ENCODE results near the gene NUPR1.

The NUPR1 gene

DNA sequence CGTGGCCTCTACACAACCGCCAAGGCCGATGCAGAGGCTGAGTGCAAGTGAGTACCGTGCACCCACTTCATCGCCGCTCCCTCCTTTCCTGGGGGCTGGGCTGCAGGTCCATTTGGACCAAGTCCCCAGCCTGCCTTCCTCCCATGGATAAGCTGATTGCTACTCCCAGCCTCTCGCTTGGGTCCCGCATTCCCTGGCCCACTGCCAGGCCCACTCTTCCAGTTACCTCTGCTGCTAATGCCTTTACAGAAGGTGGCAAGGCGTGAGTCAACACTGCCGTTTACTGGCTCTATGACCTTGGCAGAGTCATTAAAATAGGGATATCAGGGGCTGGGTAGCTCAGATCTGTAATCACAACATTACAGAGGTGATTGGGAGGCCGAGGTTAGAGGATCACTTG, 46.9 kb upstream of the NUPR1 start (continued):
- TF ChIP-seq, protein P1, sequence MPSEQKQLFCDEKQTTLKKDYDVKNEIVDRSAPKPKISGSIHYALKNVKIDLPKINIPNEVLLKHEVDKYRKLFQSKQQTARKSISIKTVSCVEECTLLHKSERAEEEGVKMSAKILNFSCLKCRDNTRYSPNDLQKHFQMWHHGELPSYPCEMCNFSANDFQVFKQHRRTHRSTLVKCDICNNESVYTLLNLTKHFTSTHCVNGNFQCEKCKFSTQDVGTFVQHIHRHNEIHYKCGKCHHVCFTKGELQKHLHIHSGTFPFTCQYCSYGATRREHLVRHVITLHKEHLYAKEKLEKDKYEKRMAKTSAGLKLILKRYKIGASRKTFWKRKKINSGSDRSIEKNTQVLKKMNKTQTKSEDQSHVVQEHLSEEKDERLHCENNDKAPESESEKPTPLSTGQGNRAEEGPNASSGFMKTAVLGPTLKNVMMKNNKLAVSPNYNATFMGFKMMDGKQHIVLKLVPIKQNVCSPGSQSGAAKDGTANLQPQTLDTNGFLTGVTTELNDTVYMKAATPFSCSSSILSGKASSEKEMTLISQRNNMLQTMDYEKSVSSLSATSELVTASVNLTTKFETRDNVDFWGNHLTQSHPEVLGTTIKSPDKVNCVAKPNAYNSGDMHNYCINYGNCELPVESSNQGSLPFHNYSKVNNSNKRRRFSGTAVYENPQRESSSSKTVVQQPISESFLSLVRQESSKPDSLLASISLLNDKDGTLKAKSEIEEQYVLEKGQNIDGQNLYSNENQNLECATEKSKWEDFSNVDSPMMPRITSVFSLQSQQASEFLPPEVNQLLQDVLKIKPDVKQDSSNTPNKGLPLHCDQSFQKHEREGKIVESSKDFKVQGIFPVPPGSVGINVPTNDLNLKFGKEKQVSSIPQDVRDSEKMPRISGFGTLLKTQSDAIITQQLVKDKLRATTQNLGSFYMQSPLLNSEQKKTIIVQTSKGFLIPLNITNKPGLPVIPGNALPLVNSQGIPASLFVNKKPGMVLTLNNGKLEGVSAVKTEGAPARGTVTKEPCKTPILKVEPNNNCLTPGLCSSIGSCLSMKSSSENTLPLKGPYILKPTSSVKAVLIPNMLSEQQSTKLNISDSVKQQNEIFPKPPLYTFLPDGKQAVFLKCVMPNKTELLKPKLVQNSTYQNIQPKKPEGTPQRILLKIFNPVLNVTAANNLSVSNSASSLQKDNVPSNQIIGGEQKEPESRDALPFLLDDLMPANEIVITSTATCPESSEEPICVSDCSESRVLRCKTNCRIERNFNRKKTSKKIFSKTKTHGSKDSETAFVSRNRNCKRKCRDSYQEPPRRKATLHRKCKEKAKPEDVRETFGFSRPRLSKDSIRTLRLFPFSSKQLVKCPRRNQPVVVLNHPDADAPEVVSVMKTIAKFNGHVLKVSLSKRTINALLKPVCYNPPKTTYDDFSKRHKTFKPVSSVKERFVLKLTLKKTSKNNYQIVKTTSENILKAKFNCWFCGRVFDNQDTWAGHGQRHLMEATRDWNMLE (tag by site-specific recombination; conservative IDR thresholded peaks at IDR 0.05; ENCODE audit: low read depth), result no peak
- no peak for TF ChIP-seq ZNF473 (tag by site-specific recombination; IDR thresholded peaks at IDR 0.05)
- TF ChIP-seq ZNF785 (tag by site-specific recombination; IDR thresholded peaks at IDR 0.05), result no peak
- no peak for TF ChIP-seq KLF7 (tag by site-specific recombination; IDR thresholded peaks at IDR 0.05; ENCODE audit: borderline replicate concordance)
- TF ChIP-seq ZNF394 (tag by site-specific recombination; IDR thresholded peaks at IDR 0.05; ENCODE audit: borderline replicate concordance), result peak; percentile 97
- TF ChIP-seq, protein P2, sequence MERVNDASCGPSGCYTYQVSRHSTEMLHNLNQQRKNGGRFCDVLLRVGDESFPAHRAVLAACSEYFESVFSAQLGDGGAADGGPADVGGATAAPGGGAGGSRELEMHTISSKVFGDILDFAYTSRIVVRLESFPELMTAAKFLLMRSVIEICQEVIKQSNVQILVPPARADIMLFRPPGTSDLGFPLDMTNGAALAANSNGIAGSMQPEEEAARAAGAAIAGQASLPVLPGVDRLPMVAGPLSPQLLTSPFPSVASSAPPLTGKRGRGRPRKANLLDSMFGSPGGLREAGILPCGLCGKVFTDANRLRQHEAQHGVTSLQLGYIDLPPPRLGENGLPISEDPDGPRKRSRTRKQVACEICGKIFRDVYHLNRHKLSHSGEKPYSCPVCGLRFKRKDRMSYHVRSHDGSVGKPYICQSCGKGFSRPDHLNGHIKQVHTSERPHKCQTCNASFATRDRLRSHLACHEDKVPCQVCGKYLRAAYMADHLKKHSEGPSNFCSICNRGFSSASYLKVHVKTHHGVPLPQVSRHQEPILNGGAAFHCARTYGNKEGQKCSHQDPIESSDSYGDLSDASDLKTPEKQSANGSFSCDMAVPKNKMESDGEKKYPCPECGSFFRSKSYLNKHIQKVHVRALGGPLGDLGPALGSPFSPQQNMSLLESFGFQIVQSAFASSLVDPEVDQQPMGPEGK (tag by site-specific recombination; IDR thresholded peaks at IDR 0.05), result no peak
- no peak for TF ChIP-seq ZNF302 (tag by site-specific recombination; IDR thresholded peaks at IDR 0.05; ENCODE audit: low read depth)
- TF ChIP-seq ZNF660 (tag by site-specific recombination; IDR thresholded peaks at IDR 0.05), result peak; percentile 76; the same call in 1 of the 2 replicates
- TF ChIP-seq, protein P3, sequence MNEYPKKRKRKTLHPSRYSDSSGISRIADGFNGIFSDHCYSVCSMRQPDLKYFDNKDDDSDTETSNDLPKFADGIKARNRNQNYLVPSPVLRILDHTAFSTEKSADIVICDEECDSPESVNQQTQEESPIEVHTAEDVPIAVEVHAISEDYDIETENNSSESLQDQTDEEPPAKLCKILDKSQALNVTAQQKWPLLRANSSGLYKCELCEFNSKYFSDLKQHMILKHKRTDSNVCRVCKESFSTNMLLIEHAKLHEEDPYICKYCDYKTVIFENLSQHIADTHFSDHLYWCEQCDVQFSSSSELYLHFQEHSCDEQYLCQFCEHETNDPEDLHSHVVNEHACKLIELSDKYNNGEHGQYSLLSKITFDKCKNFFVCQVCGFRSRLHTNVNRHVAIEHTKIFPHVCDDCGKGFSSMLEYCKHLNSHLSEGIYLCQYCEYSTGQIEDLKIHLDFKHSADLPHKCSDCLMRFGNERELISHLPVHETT (tag by site-specific recombination; IDR thresholded peaks at IDR 0.05), result no peak
- no peak for TF ChIP-seq ZFHX2 (tag by site-specific recombination; conservative IDR thresholded peaks at IDR 0.05)
- no peak for TF ChIP-seq ZEB2 (tag by site-specific recombination; IDR thresholded peaks at IDR 0.05)
- TF ChIP-seq ZBTB48 (tag by site-specific recombination; IDR thresholded peaks at IDR 0.05), result no peak
- no peak for TF ChIP-seq EGR2 (tag by site-specific recombination; IDR thresholded peaks at IDR 0.05; ENCODE audit: low read depth)
- TF ChIP-seq, protein P4, sequence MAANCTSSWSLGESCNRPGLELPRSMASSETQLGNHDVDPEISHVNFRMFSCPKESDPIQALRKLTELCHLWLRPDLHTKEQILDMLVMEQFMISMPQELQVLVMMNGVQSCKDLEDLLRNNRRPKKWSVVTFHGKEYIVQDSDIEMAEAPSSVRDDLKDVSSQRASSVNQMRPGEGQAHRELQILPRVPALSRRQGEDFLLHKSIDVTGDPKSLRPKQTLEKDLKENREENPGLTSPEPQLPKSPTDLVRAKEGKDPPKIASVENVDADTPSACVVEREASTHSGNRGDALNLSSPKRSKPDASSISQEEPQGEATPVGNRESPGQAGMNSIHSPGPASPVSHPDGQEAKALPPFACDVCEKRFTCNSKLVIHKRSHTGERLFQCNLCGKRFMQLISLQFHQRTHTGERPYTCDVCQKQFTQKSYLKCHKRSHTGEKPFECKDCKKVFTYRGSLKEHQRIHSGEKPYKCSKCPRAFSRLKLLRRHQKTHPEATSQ (tag by site-specific recombination; IDR thresholded peaks at IDR 0.05), result no peak
- TF ChIP-seq ZNF426 (tag by site-specific recombination; IDR thresholded peaks at IDR 0.05), result no peak
- TF ChIP-seq, protein P5, sequence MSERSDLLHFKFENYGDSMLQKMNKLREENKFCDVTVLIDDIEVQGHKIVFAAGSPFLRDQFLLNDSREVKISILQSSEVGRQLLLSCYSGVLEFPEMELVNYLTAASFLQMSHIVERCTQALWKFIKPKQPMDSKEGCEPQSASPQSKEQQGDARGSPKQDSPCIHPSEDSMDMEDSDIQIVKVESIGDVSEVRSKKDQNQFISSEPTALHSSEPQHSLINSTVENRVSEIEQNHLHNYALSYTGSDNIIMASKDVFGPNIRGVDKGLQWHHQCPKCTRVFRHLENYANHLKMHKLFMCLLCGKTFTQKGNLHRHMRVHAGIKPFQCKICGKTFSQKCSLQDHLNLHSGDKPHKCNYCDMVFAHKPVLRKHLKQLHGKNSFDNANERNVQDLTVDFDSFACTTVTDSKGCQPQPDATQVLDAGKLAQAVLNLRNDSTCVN (tag by site-specific recombination; optimal IDR thresholded peaks at IDR 0.05), result peak; percentile 7
- no peak for TF ChIP-seq ZXDB (tag by site-specific recombination; IDR thresholded peaks at IDR 0.05)
- no peak for TF ChIP-seq ZNF791 (tag by site-specific recombination; IDR thresholded peaks at IDR 0.05)
- TF ChIP-seq ZNF292 (tag by site-specific recombination; IDR thresholded peaks at IDR 0.05; ENCODE audit: borderline replicate concordance, low read depth), result no peak
- no peak for TF ChIP-seq GLIS2 (tag by site-specific recombination; IDR thresholded peaks at IDR 0.05)
- no peak for TF ChIP-seq ZNF16 (tag by site-specific recombination; IDR thresholded peaks at IDR 0.05; ENCODE audit: low read depth)
- TF ChIP-seq HOXC10 (CRISPR knock-in tag; IDR thresholded peaks at IDR 0.05), result no peak
- no peak for TF ChIP-seq ZNF175 (tag by site-specific recombination; IDR thresholded peaks at IDR 0.05)
- no peak for TF ChIP-seq ZNF48 (tag by site-specific recombination; IDR thresholded peaks at IDR 0.05)
- no peak for TF ChIP-seq RBAK (tag by site-specific recombination; IDR thresholded peaks at IDR 0.05)

Measured in HEK293 (cell line).